ENCODE data around the gene CELA3B.
A peak's percentile ranks its signal among the peaks of the same experiment; 100 is the strongest.

GRCh38 chr1:22001409-22001808 is 24.6 kb downstream of the CELA3B start, which contains the start of gene CELA3A:
- TF ChIP-seq CTCF (IDR thresholded peaks at IDR 0.05) (peak in 2 of 7 experiments; percentile 7 to 22), POLR2A (IDR thresholded peaks at IDR 0.05) (peak; percentile 62 to 98 (median 96))

Measured in body of pancreas (tissue), 4 donors.